ENCODE results near the gene TBCD. TPM values are rescaled to one million over a fixed set of nuclear protein-coding genes. Genes with fewer than 3 reads are reported as not detected.

Gene TBCD
- total RNA-seq, 1 experiment from 2014 or later, result 90.7 TPM

DNA sequence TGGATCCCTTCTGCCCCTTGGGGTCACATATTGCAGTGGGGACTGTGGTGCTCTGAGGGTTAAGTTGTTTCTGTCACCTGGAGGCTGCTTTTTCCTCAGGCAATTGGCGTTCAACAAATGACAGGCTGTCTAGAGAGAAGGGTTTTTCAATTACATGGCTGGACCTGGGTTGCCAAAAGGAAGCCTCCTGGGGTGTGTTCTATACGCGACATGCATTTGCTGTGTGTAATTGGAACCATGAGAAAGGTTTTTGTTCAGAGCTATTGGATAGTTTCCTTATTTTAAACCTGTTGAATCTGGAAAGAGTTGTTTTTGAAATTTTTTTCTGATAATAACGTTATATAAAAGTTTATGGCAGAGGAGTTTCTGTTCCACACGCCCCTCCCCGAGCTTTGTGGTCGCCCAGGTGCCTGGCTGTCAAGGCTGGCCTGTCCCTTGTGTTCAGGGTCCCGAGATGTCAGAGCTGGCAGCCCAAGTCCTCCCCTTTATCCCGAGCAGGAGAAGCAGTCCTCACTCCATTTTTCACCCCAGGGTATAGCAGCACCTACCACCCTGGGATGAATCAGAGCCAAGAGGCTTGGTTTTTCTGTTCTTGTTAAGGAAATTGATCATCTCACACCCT is 114.0 kb downstream of the TBCD start:
- TF ChIP-seq, protein P1, sequence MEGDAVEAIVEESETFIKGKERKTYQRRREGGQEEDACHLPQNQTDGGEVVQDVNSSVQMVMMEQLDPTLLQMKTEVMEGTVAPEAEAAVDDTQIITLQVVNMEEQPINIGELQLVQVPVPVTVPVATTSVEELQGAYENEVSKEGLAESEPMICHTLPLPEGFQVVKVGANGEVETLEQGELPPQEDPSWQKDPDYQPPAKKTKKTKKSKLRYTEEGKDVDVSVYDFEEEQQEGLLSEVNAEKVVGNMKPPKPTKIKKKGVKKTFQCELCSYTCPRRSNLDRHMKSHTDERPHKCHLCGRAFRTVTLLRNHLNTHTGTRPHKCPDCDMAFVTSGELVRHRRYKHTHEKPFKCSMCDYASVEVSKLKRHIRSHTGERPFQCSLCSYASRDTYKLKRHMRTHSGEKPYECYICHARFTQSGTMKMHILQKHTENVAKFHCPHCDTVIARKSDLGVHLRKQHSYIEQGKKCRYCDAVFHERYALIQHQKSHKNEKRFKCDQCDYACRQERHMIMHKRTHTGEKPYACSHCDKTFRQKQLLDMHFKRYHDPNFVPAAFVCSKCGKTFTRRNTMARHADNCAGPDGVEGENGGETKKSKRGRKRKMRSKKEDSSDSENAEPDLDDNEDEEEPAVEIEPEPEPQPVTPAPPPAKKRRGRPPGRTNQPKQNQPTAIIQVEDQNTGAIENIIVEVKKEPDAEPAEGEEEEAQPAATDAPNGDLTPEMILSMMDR (IDR thresholded peaks at IDR 0.05; ENCODE audit: unreplicated experiment), result no peak
- no TSS peak for BruUV-seq (replicated peaks)
- CTCF ChIA-PET, result interaction anchor here (0.6 kb wide), 1 partner anchor 9 kb away, joined by 3 read pairs; no protein-coding TSS in a partner anchor
- no peak overlapping the region for H3K4me3 Mint-ChIP-seq (ENCODE audit: low read depth, unreplicated experiment)
- no peaks in the 10 kb centered on the region for H3K4me1 Mint-ChIP-seq (ENCODE audit: low read depth, unreplicated experiment)
- DNase-seq, result no peak
- H3K9me3 Mint-ChIP-seq (ENCODE audit: low read depth, unreplicated experiment), result no peaks in the 10 kb centered on the region
- intact Hi-C loops (cut with micrococcal nuclease; ENCODE audit: unreplicated experiment), result no loop called here
- no peaks in the 10 kb centered on the region for H3K27me3 Mint-ChIP-seq (ENCODE audit: unreplicated experiment)
- peaks cover 8% of the 10 kb centered on the region for H3K36me3 Mint-ChIP-seq (ENCODE audit: insufficient read depth, unreplicated experiment)
- no peak overlapping the region for H3K27ac Mint-ChIP-seq (ENCODE audit: unreplicated experiment)

DNA sequence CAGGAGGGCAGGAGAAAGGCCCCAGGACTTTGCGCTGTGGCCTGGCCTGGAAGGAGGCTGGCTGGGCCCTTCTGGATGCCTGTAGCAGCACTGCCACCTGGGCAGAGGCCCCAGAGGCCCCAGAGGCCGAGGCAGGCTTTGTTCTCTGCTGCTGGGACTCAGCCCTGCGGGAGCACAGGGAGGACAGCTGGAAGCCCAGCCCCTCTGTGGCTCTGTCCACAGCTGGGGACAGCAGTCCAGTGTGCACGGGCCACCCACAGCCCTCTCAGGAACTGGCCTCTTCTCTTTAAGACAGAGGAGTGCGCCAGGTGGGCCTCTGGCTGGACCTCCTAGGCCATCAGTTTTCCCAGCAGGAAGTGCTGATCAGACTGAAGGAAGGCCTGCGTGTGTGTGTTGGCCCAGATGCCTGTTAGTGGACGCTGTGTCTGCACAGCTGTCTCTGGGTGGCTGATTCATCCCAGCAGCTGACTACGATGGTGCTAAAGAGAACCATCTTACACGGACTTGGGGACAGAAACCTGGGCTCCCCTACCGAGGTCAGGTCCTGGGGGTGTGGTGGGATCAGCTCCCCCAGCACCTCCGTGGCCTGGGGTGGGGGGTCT is 114.8 kb downstream of the TBCD start:
- BruUV-seq (replicated peaks), result no TSS peak
- H3K27me3 Mint-ChIP-seq (ENCODE audit: unreplicated experiment), result no peaks in the 10 kb centered on the region
- H3K36me3 Mint-ChIP-seq (ENCODE audit: insufficient read depth, unreplicated experiment), result peaks cover 8% of the 10 kb centered on the region
- CTCF ChIA-PET, result no interaction called here
- H3K4me3 Mint-ChIP-seq (ENCODE audit: low read depth, unreplicated experiment), result no peak overlapping the region
- H3K4me1 Mint-ChIP-seq (ENCODE audit: low read depth, unreplicated experiment), result no peaks in the 10 kb centered on the region
- no peak overlapping the region for H3K27ac Mint-ChIP-seq (ENCODE audit: unreplicated experiment)
- no peak for DNase-seq
- intact Hi-C loops (cut with micrococcal nuclease; ENCODE audit: unreplicated experiment), result no loop called here
- TF ChIP-seq, protein P1 (IDR thresholded peaks at IDR 0.05; ENCODE audit: unreplicated experiment), result no peak
- no peaks in the 10 kb centered on the region for H3K9me3 Mint-ChIP-seq (ENCODE audit: low read depth, unreplicated experiment)

DNA sequence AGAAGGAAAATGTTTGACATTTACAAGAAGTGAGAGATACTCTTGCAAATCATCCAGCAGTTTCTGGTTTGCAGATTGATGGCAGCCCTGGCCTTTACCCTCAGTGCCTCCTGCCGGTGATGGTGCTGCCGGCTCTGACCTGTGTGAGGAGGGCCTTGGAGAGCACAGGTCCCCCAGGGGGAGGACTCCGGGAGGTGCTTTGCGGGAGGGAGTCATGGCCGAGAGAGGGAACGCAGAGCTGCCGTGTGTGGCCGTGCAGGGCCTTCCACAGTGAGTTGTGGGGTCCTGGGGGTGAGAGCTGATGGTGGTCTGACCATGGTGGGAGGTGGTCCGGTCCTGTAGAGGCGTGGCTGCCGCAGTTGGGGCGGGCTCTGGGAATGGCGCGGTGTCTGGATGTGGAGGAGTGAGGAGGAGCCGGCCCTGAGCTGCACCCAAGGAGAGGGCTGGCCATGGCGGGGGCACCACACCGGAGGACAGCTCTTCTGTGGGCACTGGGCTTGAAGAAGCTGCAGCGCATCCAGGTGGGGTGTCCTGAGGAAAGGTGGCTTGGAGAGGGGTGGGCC is 116.0 kb downstream of the TBCD start:
- H3K4me1 Mint-ChIP-seq (ENCODE audit: low read depth, unreplicated experiment), result no peaks in the 10 kb centered on the region

DNA sequence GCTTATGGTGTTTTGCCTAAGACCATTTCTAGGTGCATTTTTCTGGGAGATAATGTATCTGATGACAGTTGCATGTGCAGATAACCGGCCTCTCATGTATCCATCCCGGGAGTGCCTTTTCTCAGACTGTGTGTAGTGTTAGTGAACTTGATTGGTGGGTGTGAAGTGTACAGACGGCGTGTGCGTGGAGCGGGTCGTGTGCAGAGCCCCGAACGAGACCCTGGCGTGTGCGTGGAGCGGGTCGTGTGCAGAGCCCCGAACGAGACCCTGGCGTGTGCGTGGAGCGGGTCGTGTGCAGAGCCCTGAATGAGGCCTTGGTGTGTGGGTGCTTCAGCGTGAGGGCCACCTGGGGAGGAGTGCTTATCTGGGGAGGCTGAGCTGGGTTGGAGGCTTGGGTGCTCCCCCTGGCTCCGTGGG is 116.9 kb downstream of the TBCD start:
- Mint-ChIP-seq H3K27ac (ENCODE audit: unreplicated experiment) (no peak overlapping the region), H3K36me3 (ENCODE audit: insufficient read depth, unreplicated experiment) (peaks cover 13% of the 10 kb centered on the region), H3K4me1 (ENCODE audit: low read depth, unreplicated experiment) (no peaks in the 10 kb centered on the region), H3K4me3 (ENCODE audit: low read depth, unreplicated experiment) (no peak overlapping the region), H3K27me3 (ENCODE audit: unreplicated experiment) (no peaks in the 10 kb centered on the region), H3K9me3 (ENCODE audit: low read depth, unreplicated experiment) (no peaks in the 10 kb centered on the region)
- CTCF ChIA-PET, result no interaction called here
- TF ChIP-seq, protein P1 (IDR thresholded peaks at IDR 0.05; ENCODE audit: unreplicated experiment), result no peak
- BruUV-seq (replicated peaks), result no TSS peak
- intact Hi-C loops (cut with micrococcal nuclease; ENCODE audit: unreplicated experiment), result no loop called here
- no peak for DNase-seq

More for the DNA sequence above, 116.0 kb downstream of the TBCD start:
- no TSS peak for BruUV-seq (replicated peaks)
- TF ChIP-seq, protein P1 (IDR thresholded peaks at IDR 0.05; ENCODE audit: unreplicated experiment), result no peak
- Mint-ChIP-seq H3K4me3 (ENCODE audit: low read depth, unreplicated experiment) (no peak overlapping the region), H3K27me3 (ENCODE audit: unreplicated experiment) (no peaks in the 10 kb centered on the region), H3K36me3 (ENCODE audit: insufficient read depth, unreplicated experiment) (peaks cover 8% of the 10 kb centered on the region), H3K9me3 (ENCODE audit: low read depth, unreplicated experiment) (no peaks in the 10 kb centered on the region), H3K27ac (ENCODE audit: unreplicated experiment) (no peak overlapping the region)
- CTCF ChIA-PET, result no interaction called here
- DNase-seq, result no peak
- intact Hi-C loops (cut with micrococcal nuclease; ENCODE audit: unreplicated experiment), result no loop called here
